Spleen (tissue), 7 donors: ENCODE results near the gene CSH2.

Source experiments
- CTCF ChIP-seq, 11 experiments: fragments of 200-600 bp in 7 of 11; fragments of 450-650 bp in 4 of 11; sonication (generic) in 4 of 11; IDR thresholded peaks in 8 of 11; conservative IDR thresholded peaks in 3 of 11; 1 replicate in 7 of 11; 2 replicates in 4 of 11; pipeline versions ENCODE4 v1.4.0 to v1.8.0; 2016 to 2021; ENCODE audit warnings: antibody characterized with exemption in 11 of 11, inconsistent platforms in 4 of 11, mild to moderate bottlenecking in 1 of 11
- POLR2A ChIP-seq, 3 donors: fragments of 450-650 bp; IDR thresholded peaks; one replicate each; pipeline ENCODE4 v1.5.1; 2017; ENCODE audit warnings: antibody characterized with exemption in 3 of 3, mild to moderate bottlenecking in 1 of 3
- POLR2AphosphoS5 ChIP-seq, 3 donors: sonication (generic); formaldehyde crosslinking; IDR thresholded peaks; one replicate each; pipeline ENCODE4 v1.5.1; 2017; ENCODE audit warnings: antibody characterized with exemption in 3 of 3
- donor health status: DM: no; HTN: no; CAD: no; lungs with moderate emphysema.
- donor health status: DM: no; HTN: no; CAD: no.
- donor health status: DM: no; HTN: no; CAD: no.

GRCh38 chr17:63823659-63824331 lies 49.7 kb downstream of the CSH2 start:
- TF ChIP-seq POLR2AphosphoS5 (IDR thresholded peaks at IDR 0.05) (no peak), CTCF (IDR thresholded peaks at IDR 0.05 in 8 of 11, conservative IDR thresholded peaks at IDR 0.05 in 3 of 11) (no peak), POLR2A (IDR thresholded peaks at IDR 0.05) (no peak)
